Upper lobe of right lung (tissue), 1 donor: ENCODE measurements around the gene XYLT1. TPM values are rescaled to one million over a fixed set of nuclear protein-coding genes. Genes with fewer than 3 reads are reported as not detected.

ENCODE experiments used
- ATAC-seq: fragments of 200-7000 bp; cut with Tn5 transposase; one replicate; pipeline ENCODE4 v1.9.1; 2020; ENCODE audit warnings: mild to moderate bottlenecking, moderate library complexity
- DNase-seq: peaks from one replicate; pipeline ENCODE4 v3.0.0-alpha.2; 2020
- H3K27ac ChIP-seq: fragments of 200-600 bp; one replicate; pipeline ENCODE4 v1.8.0; 2022
- H3K27me3 ChIP-seq: fragments of 200-600 bp; one replicate; pipeline ENCODE4 v1.8.0; 2022; ENCODE audit warnings: mild to moderate bottlenecking
- H3K36me3 ChIP-seq: fragments of 200-600 bp; one replicate; pipeline ENCODE4 v1.8.0; 2022
- H3K4me1 ChIP-seq: fragments of 200-600 bp; one replicate; pipeline ENCODE4 v1.8.0; 2022
- H3K4me3 ChIP-seq: fragments of 200-600 bp; one replicate; pipeline ENCODE4 v1.8.0; 2022; ENCODE audit warnings: mild to moderate bottlenecking
- H3K9me3 ChIP-seq: fragments of 200-600 bp; one replicate; pipeline ENCODE4 v1.8.0; 2022
- intact Hi-C: fragments of 100-400 bp; cut with DNase I; formaldehyde crosslinking; loops from one replicate; pipeline ENCODE4 v1.11.0; 2022
- total RNA-seq: library from RNA; stranded (reverse); fragmentation: NEBNext Ultra II Directional; extraction: Animal tissue kit (Norgen Biotek cat#: 25700); gene quantifications from one replicate; pipeline ENCODE4 v1.2.1, GENCODE V29; 2021
- TF ChIP-seq, protein P1 (sequence below): fragments of 200-600 bp; IDR thresholded peaks from one replicate; pipeline ENCODE4 v1.8.0; 2022; ENCODE audit warnings: antibody characterized with exemption
- donor health status: DM: no; HTN: yes; CAD: no; lungs with severe emphysema.

Gene XYLT1
- total RNA-seq, 1 donor from 2014 or later = 12.1 TPM

DNA sequence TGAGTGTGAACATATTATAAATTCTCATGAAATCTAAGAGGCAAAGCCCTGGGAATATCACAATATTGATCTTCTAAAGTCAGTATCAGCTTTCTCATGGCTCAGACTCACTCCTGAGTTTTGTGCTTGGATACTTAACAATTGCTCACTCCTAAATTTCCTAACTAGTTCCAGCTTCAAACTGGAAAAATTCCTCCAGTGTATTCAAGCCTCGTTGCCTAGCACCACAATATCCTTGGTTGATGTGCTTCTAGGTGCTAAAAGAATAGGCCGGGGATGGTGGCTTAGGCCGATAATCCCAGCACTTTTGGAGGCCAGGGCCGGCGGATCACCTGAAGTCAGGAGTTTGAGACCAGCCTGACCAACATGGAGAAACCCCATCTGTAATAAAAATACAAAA lies 62.5 kb downstream of the XYLT1 start:
- H3K27ac ChIP-seq = no peak overlapping the region
- no peaks in the 10 kb centered on the region for H3K27me3 ChIP-seq
- no peak for DNase-seq
- peaks cover 8% of the 10 kb centered on the region for H3K4me1 ChIP-seq
- no peaks in the 10 kb centered on the region for H3K36me3 ChIP-seq
- H3K4me3 ChIP-seq = no peak overlapping the region
- intact Hi-C loops = no loop called here
- no peak for ATAC-seq
- H3K9me3 ChIP-seq = no peaks in the 10 kb centered on the region
- TF ChIP-seq, protein P1, sequence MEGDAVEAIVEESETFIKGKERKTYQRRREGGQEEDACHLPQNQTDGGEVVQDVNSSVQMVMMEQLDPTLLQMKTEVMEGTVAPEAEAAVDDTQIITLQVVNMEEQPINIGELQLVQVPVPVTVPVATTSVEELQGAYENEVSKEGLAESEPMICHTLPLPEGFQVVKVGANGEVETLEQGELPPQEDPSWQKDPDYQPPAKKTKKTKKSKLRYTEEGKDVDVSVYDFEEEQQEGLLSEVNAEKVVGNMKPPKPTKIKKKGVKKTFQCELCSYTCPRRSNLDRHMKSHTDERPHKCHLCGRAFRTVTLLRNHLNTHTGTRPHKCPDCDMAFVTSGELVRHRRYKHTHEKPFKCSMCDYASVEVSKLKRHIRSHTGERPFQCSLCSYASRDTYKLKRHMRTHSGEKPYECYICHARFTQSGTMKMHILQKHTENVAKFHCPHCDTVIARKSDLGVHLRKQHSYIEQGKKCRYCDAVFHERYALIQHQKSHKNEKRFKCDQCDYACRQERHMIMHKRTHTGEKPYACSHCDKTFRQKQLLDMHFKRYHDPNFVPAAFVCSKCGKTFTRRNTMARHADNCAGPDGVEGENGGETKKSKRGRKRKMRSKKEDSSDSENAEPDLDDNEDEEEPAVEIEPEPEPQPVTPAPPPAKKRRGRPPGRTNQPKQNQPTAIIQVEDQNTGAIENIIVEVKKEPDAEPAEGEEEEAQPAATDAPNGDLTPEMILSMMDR = no peak

DNA sequence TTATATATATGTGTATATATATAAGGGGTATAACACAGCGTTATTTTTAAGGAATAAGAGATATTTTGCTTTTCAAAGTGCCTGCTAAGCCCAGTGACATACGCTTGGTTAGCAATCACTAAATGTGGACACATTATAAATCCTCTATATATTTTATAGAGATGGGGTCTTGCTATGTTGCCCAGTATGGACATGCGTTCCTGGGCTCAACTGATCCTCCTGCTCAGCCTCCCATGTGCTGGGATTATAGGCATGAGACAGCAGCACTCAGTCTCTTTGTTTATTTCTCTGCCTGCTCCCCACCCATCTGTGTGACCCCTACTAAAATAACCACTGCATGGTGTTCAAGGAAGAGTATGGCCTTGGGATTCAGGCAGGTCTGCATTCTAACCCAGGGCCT lies 63.4 kb downstream of the XYLT1 start:
- TF ChIP-seq, protein P1 = no peak
- Histone ChIP-seq H3K4me1 (peaks cover 8% of the 10 kb centered on the region), H3K9me3 (no peaks in the 10 kb centered on the region), H3K4me3 (no peak overlapping the region), H3K27me3 (no peaks in the 10 kb centered on the region), H3K36me3 (no peaks in the 10 kb centered on the region), H3K27ac (no peak overlapping the region)
- DNase-seq = no peak
- intact Hi-C loops = no loop called here
- ATAC-seq = no peak

DNA sequence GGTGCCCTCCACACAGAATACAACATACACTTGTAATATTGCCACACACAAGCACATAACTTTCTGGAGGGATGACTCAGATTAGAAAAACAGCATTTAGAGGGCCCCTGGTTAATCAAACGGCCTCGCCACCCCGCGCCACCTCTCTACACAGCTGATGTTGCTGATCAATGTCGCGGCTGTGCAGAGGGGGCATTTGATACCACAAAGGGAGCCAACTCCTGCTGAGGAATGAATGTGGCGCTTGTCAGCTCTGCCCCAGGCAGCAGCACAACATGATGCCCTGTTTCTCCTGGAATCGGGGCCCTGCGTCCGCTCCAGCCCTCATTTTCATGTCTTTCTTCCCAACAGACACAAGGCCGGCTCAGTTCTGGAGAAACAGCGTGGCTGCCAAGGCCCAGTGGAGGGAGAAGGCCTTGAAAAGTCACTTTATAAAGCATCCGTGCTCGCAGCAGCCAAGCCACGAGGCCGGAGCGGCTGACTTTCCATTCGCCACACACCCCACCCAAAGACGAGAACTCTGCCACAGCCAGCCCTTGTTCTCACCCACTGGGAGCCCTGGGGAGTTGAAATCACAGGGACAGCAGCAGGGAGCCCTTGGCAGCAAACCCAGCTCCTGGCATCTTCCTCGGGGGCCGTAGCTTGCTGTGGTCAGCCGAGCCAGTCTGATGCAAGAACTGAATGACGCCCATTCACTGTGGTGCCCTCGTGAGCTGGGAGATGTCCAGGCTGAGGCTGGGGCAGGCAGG lies 65.6 kb downstream of the XYLT1 start:
- TF ChIP-seq, protein P1 = no peak

DNA sequence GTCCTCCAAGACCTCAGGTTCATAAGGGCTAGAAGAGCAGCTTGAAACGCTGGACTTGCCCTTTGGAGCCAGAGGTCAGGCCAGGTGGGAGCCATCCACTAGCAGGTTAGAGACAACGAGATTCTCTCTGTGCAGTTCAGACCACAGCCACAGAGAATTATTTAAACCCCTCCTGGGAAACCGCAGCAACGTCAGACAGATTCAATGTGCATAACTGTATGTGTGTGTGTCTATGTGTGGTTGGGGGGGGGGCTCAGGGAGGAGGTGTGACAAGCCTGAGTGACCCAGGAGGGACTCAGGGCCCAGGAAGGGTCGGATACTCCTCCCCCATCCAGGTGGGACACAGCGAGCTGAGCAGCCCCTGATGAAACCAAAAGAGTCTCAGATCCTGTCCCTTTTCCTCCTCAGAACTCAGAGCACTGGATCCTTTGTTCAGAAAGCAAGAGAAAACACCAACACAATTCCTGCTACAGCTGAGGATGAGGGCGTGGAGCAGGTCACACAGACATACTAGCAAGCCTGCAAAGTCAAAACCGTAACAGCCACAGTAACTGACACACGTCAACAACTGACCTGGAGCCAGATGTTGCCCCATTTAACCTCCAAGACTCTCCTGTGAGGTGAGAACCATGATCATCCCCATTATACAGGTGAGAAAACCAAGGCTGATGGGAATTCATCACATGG lies 66.8 kb downstream of the XYLT1 start:
- DNase-seq (no peak), ATAC-seq (no peak)
- Histone ChIP-seq H3K27me3 (no peaks in the 10 kb centered on the region), H3K4me1 (peaks cover 8% of the 10 kb centered on the region), H3K36me3 (no peaks in the 10 kb centered on the region), H3K27ac (no peak overlapping the region), H3K4me3 (no peak overlapping the region), H3K9me3 (no peaks in the 10 kb centered on the region)
- intact Hi-C loops = no loop called here
- TF ChIP-seq, protein P1 = no peak

More for the DNA sequence above, 65.6 kb downstream of the XYLT1 start:
- Histone ChIP-seq H3K9me3 (no peaks in the 10 kb centered on the region), H3K27me3 (no peaks in the 10 kb centered on the region), H3K4me3 (no peak overlapping the region), H3K4me1 (peaks cover 8% of the 10 kb centered on the region), H3K36me3 (no peaks in the 10 kb centered on the region), H3K27ac (peak overlapping the region; percentile 39)
- intact Hi-C loops = no loop called here
- DNase-seq (peak; percentile 64), ATAC-seq (peak; percentile 54)

DNA sequence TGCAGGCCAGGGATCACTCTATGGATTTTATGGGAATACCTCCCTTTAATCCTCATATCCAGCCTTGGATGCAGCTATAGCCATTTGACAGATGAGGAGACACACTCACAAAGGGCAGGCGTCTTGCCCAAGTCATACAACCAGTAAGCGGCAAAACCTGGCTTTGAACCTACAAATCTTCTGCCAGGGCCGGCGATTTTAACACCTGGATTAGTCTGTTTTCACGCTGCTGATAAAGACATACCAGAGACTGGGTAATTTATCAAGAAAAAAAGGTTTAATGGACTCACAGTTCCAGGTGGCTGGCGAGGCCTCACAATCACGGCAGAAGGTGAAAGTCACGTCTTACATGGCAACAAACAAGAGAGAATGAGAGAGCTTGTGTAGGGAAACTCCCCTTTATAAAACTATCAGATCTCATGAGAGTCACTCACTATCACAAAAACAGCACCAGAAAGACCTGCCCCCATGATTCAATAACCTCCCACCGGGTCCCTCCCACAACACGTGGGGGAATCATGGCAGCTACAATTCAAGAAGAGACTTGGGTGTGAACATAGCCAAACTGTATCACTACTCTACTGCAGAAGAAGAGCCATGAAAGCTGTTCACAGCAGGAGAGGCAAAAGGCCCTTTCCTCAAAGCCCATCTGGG lies 67.5 kb downstream of the XYLT1 start:
- no peaks in the 10 kb centered on the region for H3K27me3 ChIP-seq
- DNase-seq = no peak
- no peak overlapping the region for H3K4me3 ChIP-seq
- no peak for ATAC-seq
- intact Hi-C loops = no loop called here
- peaks cover 9% of the 10 kb centered on the region for H3K4me1 ChIP-seq
- no peaks in the 10 kb centered on the region for H3K9me3 ChIP-seq
- no peak overlapping the region for H3K27ac ChIP-seq
- no peaks in the 10 kb centered on the region for H3K36me3 ChIP-seq
- TF ChIP-seq, protein P1 = no peak
